ENCODE data around the gene CLCNKB.

CLCNKB gene

GRCh38 chr1:16093611-16094010 lies 50.0 kb downstream of the CLCNKB start:
- H3K9ac ChIP-seq (ENCODE audit: low read length), result no peak overlapping the region
- H3K36me3 ChIP-seq (ENCODE audit: insufficient read depth, low read length), result no peaks in the 10 kb centered on the region
- H3K4me3 ChIP-seq (ENCODE audit: low read depth in 1 of 2, low read length in 2 of 2), result no peak overlapping the region
- H3K4me1 ChIP-seq (ENCODE audit: insufficient read depth, low read length), result no peaks in the 10 kb centered on the region
- no peaks in the 10 kb centered on the region for H3K27me3 ChIP-seq (ENCODE audit: control insufficient read depth in 1 of 2, insufficient read depth in 2 of 2, low read length in 2 of 2)
- H3K9me3 ChIP-seq (ENCODE audit: low read length), result no peaks in the 10 kb centered on the region
- H3K27ac ChIP-seq (ENCODE audit: low read depth, low read length), result no peak overlapping the region

GRCh38 chr1:16094453-16095158 lies 51.0 kb downstream of the CLCNKB start:
- Histone ChIP-seq H3K27me3 (ENCODE audit: control insufficient read depth in 1 of 2, insufficient read depth in 2 of 2, low read length in 2 of 2) (no peaks in the 10 kb centered on the region), H3K9ac (ENCODE audit: low read length) (no peak overlapping the region), H3K27ac (ENCODE audit: low read depth, low read length) (no peak overlapping the region), H3K36me3 (ENCODE audit: insufficient read depth, low read length) (no peaks in the 10 kb centered on the region), H3K4me3 (ENCODE audit: low read depth in 1 of 2, low read length in 2 of 2) (no peak overlapping the region), H3K9me3 (ENCODE audit: low read length) (no peaks in the 10 kb centered on the region), H3K4me1 (ENCODE audit: insufficient read depth, low read length) (no peaks in the 10 kb centered on the region)

GRCh38 chr1:16095447-16095846 lies 51.9 kb downstream of the CLCNKB start:
- no peaks in the 10 kb centered on the region for H3K9me3 ChIP-seq (ENCODE audit: low read length)
- H3K27ac ChIP-seq (ENCODE audit: low read depth, low read length), result no peak overlapping the region

GRCh38 chr1:16099412-16099811 lies 55.8 kb downstream of the CLCNKB start:
- no peaks in the 10 kb centered on the region for H3K9me3 ChIP-seq (ENCODE audit: low read length)
- H3K9ac ChIP-seq (ENCODE audit: low read length), result no peak overlapping the region
- H3K4me1 ChIP-seq (ENCODE audit: insufficient read depth, low read length), result no peaks in the 10 kb centered on the region
- no peaks in the 10 kb centered on the region for H3K36me3 ChIP-seq (ENCODE audit: insufficient read depth, low read length)
- no peak overlapping the region for H3K4me3 ChIP-seq (ENCODE audit: low read depth in 1 of 2, low read length in 2 of 2)
- H3K27me3 ChIP-seq (ENCODE audit: control insufficient read depth in 1 of 2, insufficient read depth in 2 of 2, low read length in 2 of 2), result no peaks in the 10 kb centered on the region
- H3K27ac ChIP-seq (ENCODE audit: low read depth, low read length), result no peak overlapping the region

More at GRCh38 chr1:16095447-16095846, 51.9 kb downstream of the CLCNKB start:
- H3K36me3 ChIP-seq (ENCODE audit: insufficient read depth, low read length), result no peaks in the 10 kb centered on the region
- no peaks in the 10 kb centered on the region for H3K27me3 ChIP-seq (ENCODE audit: control insufficient read depth in 1 of 2, insufficient read depth in 2 of 2, low read length in 2 of 2)
- H3K9ac ChIP-seq (ENCODE audit: low read length), result no peak overlapping the region
- no peak overlapping the region for H3K4me3 ChIP-seq (ENCODE audit: low read depth in 1 of 2, low read length in 2 of 2)
- no peaks in the 10 kb centered on the region for H3K4me1 ChIP-seq (ENCODE audit: insufficient read depth, low read length)

- no peaks in the 10 kb centered on the region for H3K4me1 ChIP-seq (ENCODE audit: insufficient read depth, low read length)
- H3K9ac ChIP-seq (ENCODE audit: low read length), result no peak overlapping the region
- H3K9me3 ChIP-seq (ENCODE audit: low read length), result no peaks in the 10 kb centered on the region
- H3K4me3 ChIP-seq (ENCODE audit: low read depth in 1 of 2, low read length in 2 of 2), result no peak overlapping the region
- no peaks in the 10 kb centered on the region for H3K27me3 ChIP-seq (ENCODE audit: control insufficient read depth in 1 of 2, insufficient read depth in 2 of 2, low read length in 2 of 2)
- H3K36me3 ChIP-seq (ENCODE audit: insufficient read depth, low read length), result no peaks in the 10 kb centered on the region
- no peak overlapping the region for H3K27ac ChIP-seq (ENCODE audit: low read depth, low read length)
Measured at GRCh38 chr1:16101623-16102022, 58.0 kb downstream of the CLCNKB start.

All from muscle layer of colon (tissue), 2 donors.